SU-DHL-6 (cell line): ENCODE results near the gene OR1J2.

Experiments
- H2AFZ ChIP-seq: fragments of 200-600 bp; sonication (generic); 2 replicates; pipeline ENCODE4 v1.6.1; 2014; ENCODE audit warnings: low read depth, mild to moderate bottlenecking, moderate library complexity, mixed read lengths, antibody characterized with exemption, low read length; ENCODE audit not compliant: severe bottlenecking
- H3F3A ChIP-seq: fragments of 200-600 bp; shearing (Covaris generic); 2 replicates; pipeline ENCODE4 v1.6.0; 2016; ENCODE audit warnings: antibody characterized with exemption, mild to moderate bottlenecking; ENCODE audit not compliant: insufficient read depth
- H3K27ac ChIP-seq: fragments of 200-600 bp; sonication (generic); 2 replicates; pipeline ENCODE4 v1.5.1; 2016; ENCODE audit warnings: low read depth, mild to moderate bottlenecking, low read length, moderate library complexity, mixed read lengths
- H3K27me3 ChIP-seq: fragments of 200-600 bp; sonication (generic), shearing (Covaris generic); 2 replicates; pipeline ENCODE4 v1.6.0; 2014; ENCODE audit warnings: mild to moderate bottlenecking, low read length
- H3K36me3 ChIP-seq: fragments of 200-600 bp; sonication (generic); 2 replicates; pipeline ENCODE4 v1.6.1; 2014; ENCODE audit warnings: mild to moderate bottlenecking, low read length, mixed read lengths
- H3K4me2 ChIP-seq: fragments of 300-600, 200-600 bp; shearing (Covaris generic), sonication (generic); 2 replicates; pipeline ENCODE4 v1.6.0; 2014; ENCODE audit warnings: low read length, low read depth, mild to moderate bottlenecking; ENCODE audit not compliant: poor library complexity, severe bottlenecking
- H3K4me3 ChIP-seq: fragments of 200-600 bp; sonication (generic); 2 replicates; pipeline ENCODE4 v1.5.1; 2014; ENCODE audit warnings: antibody characterized with exemption, low read length, mild to moderate bottlenecking, mixed read lengths; ENCODE audit not compliant: insufficient read depth, poor library complexity, severe bottlenecking
- H3K79me2 ChIP-seq: fragments of 200-600 bp; sonication (generic); 2 replicates; pipeline ENCODE4 v1.6.1; 2014; ENCODE audit warnings: mild to moderate bottlenecking, low read length, moderate library complexity; ENCODE audit not compliant: insufficient read depth
- H3K9ac ChIP-seq: fragments of 200-600 bp; sonication (generic); 2 replicates; pipeline ENCODE4 v1.7.0; 2014; ENCODE audit warnings: mild to moderate bottlenecking, low read length
- H3K9me2 ChIP-seq: fragments of 200-600 bp; sonication (generic); replicated peaks from 2 replicates; pipeline ENCODE4 v1.6.1; 2014; ENCODE audit warnings: low read length; ENCODE audit not compliant: insufficient read depth
- H3K9me3 ChIP-seq: fragments of 200-600 bp; sonication (generic); 2 replicates; pipeline ENCODE4 v1.6.1; 2014; ENCODE audit warnings: low read length, mixed read lengths; ENCODE audit not compliant: insufficient read depth
- H4K20me1 ChIP-seq: fragments of 200-600 bp; sonication (generic); 2 replicates; pipeline ENCODE4 v1.6.1; 2014; ENCODE audit warnings: low read depth, mild to moderate bottlenecking, antibody characterized with exemption, low read length, moderate library complexity, mixed read lengths
- EZH2phosphoT487 ChIP-seq: fragments of 200-600 bp; sonication (generic), shearing (Covaris generic); conservative IDR thresholded peaks from 2 replicates; pipeline ENCODE4 v1.6.1; 2018; ENCODE audit warnings: mild to moderate bottlenecking, antibody characterized with exemption, low read length, moderate library complexity, mixed read lengths
- TF ChIP-seq, protein P1 (sequence below): fragments of 200-600 bp; sonication (generic); IDR thresholded peaks from one replicate; pipeline ENCODE4 v1.5.1; 2017; ENCODE audit warnings: antibody characterized with exemption, mild to moderate bottlenecking, low read length, moderate library complexity; ENCODE audit not compliant: insufficient read depth, poor library complexity, severe bottlenecking

Gene OR1J2, protein sequence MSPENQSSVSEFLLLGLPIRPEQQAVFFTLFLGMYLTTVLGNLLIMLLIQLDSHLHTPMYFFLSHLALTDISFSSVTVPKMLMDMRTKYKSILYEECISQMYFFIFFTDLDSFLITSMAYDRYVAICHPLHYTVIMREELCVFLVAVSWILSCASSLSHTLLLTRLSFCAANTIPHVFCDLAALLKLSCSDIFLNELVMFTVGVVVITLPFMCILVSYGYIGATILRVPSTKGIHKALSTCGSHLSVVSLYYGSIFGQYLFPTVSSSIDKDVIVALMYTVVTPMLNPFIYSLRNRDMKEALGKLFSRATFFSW

DNA sequence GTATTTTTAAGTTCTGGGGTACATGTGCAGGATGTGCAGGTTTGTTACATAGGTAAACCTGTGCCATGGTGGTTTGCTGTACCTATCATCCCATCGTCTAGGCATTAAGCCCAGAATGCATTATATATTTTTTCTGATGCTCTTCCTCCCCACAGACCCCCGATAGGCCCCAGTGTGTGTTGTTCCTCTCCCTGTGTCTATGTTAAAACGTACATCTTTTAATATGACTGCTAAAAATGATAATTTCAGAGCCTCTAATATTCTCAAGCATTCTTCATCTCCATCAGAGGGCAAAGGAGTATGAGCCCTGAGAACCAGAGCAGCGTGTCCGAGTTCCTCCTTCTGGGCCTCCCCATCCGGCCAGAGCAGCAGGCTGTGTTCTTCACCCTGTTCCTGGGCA, at the start of gene OR1J2:
Gene OR1J2 (plus strand): TSS at position 301 of the 400 bp plus-strand sequence. CDS start 0 bp downstream, at position 301.
- no peaks in the 10 kb centered on the region for H3K9me3 ChIP-seq
- no peaks in the 10 kb centered on the region for H3K27me3 ChIP-seq
- TF ChIP-seq, protein P1, sequence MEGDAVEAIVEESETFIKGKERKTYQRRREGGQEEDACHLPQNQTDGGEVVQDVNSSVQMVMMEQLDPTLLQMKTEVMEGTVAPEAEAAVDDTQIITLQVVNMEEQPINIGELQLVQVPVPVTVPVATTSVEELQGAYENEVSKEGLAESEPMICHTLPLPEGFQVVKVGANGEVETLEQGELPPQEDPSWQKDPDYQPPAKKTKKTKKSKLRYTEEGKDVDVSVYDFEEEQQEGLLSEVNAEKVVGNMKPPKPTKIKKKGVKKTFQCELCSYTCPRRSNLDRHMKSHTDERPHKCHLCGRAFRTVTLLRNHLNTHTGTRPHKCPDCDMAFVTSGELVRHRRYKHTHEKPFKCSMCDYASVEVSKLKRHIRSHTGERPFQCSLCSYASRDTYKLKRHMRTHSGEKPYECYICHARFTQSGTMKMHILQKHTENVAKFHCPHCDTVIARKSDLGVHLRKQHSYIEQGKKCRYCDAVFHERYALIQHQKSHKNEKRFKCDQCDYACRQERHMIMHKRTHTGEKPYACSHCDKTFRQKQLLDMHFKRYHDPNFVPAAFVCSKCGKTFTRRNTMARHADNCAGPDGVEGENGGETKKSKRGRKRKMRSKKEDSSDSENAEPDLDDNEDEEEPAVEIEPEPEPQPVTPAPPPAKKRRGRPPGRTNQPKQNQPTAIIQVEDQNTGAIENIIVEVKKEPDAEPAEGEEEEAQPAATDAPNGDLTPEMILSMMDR: no peak
- TF ChIP-seq EZH2phosphoT487: no peak

DNA sequence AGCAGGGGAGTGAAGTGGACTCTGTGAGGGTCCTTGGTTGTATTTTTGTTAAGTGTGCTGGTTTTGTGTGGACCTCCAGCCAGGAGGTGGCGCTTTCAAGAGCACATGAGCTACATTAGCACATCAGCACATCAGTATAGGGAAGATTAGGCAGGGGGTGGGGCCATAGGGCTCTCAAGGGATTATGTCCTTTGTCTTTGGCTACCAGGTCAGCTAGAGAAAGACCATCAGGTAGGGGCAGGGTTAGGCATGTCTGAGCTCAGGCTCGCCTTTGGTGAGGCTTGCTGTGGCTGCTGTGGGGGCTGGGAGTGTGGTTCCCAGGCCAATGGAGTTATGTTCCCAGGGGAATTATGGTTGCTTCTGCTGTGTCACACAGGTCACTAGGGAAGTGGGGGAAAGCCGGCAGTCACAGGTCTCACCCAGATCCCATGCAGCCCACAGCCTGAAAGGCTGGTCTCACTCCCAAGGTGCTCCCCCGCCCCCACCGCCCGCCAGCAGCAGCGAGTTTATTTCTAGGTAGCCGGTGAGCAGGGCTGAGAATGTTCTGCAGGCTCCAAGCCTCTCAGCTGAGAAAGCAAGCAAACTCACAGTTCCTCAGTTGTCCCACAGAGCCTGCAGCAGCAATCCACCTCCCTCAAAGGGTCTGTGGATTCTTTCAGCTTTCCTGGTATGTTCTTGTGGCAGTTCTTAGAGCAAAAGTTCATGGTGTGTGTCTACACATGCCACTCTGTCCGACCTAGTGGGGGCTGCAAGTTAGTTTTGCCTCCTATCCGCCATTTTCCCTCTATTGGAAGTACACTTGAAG, 46.6 kb upstream of the OR1J2 start:
- Histone ChIP-seq H3K27ac (no peak overlapping the region), H4K20me1 (no peaks in the 10 kb centered on the region), H3K9ac (no peak overlapping the region), H2AFZ (peak overlapping the region; percentile 14), H3F3A (no peaks in the 10 kb centered on the region), H3K36me3 (no peaks in the 10 kb centered on the region), H3K9me3 (no peaks in the 10 kb centered on the region), H3K27me3 (no peaks in the 10 kb centered on the region), H3K79me2 (no peaks in the 10 kb centered on the region), H3K9me2 (no peaks in the 10 kb centered on the region), H3K4me3 (no peak overlapping the region), H3K4me2 (peak overlapping the region; percentile 50)
- TF ChIP-seq EZH2phosphoT487: no peak
- TF ChIP-seq, protein P1: peak; percentile 45

More for the DNA sequence above, at the start of gene OR1J2:
- no peaks in the 10 kb centered on the region for H3F3A ChIP-seq
- no peaks in the 10 kb centered on the region for H3K9me2 ChIP-seq
- no peak within 1 kb of the TSS for H3K4me2 ChIP-seq
- H2AFZ ChIP-seq: no peak within 1 kb of the TSS
- H4K20me1 ChIP-seq: no peaks in the 10 kb centered on the region
- no peaks in the 10 kb centered on the region for H3K36me3 ChIP-seq
- no peak within 1 kb of the TSS for H3K4me3 ChIP-seq
- H3K27ac ChIP-seq: no peak within 1 kb of the TSS
- no peaks in the 10 kb centered on the region for H3K79me2 ChIP-seq
- H3K9ac ChIP-seq: no peak within 1 kb of the TSS

GRCh38 chr9:122464633-122465567, 45.7 kb upstream of the OR1J2 start:
- no peaks in the 10 kb centered on the region for H4K20me1 ChIP-seq
- H3K9me3 ChIP-seq: no peaks in the 10 kb centered on the region
- H3K27me3 ChIP-seq: no peaks in the 10 kb centered on the region
- no peaks in the 10 kb centered on the region for H3F3A ChIP-seq
- TF ChIP-seq, protein P1: peak; percentile 84
- TF ChIP-seq EZH2phosphoT487: no peak
- no peak overlapping the region for H3K4me3 ChIP-seq
- no peaks in the 10 kb centered on the region for H3K79me2 ChIP-seq
- H3K9ac ChIP-seq: peak overlapping the region; percentile 14; the same call in 1 of the 2 replicates
- H3K9me2 ChIP-seq: no peaks in the 10 kb centered on the region
- peak overlapping the region; percentile 50 for H3K4me2 ChIP-seq
- no peak overlapping the region for H3K27ac ChIP-seq
- H2AFZ ChIP-seq: peak overlapping the region; percentile 14
- H3K36me3 ChIP-seq: no peaks in the 10 kb centered on the region
